A549 (cell line): ENCODE data around the gene RBMS3. TPM values are rescaled to one million over a fixed set of nuclear protein-coding genes. Genes with fewer than 3 reads are reported as not detected.
"Not testable (repeated sequence)": the region's sequence is repeated elsewhere in the genome, so short reads cannot be mapped to it uniquely, and the experiment has no call there.

ENCODE experiments used
- ATAC-seq, 2 experiments: fragments of 200-7000 bp in 1 of 2; fragments of >200 bp in 1 of 2; cut with Nextera tagmentation in 1 of 2; cut with Tn5 transposase in 1 of 2; 3 replicates each; pipeline versions ENCODE4 v1.8.0 to v1.9.1; 2018 to 2020; ENCODE audit warnings: mild to moderate bottlenecking in 1 of 2, moderate library complexity in 1 of 2
- CTCF ChIA-PET: fragments of 300-600 bp; sonication (Branson Sonifier 250); formaldehyde crosslinking; extraction: SDS; loops from one replicate; lab custom pipeline; 2021; ENCODE audit warnings: antibody characterized with exemption, inconsistent platforms; lab: Yijun Ruan, JAX
- POLR2A ChIA-PET: fragments of 350-600 bp; formaldehyde crosslinking; extraction: SDS; loops from one replicate; lab custom pipeline; 2021; ENCODE audit warnings: antibody characterized with exemption, inconsistent platforms; lab: Yijun Ruan, JAX
- DNase-seq, 2 experiments: peaks; one replicate each; pipeline versions ENCODE4 v3.0.0 to v3.0.0-alpha.2; 2011 to 2016; ENCODE audit warnings: low read depth in 1 of 2, low spot score in 1 of 2
- FAIRE-seq: peaks from 2 replicates; lab custom pipeline; 2011; peaks lifted over from hg19 to GRCh38; lab: Jason Lieb, UNC
- H3K27ac ChIP-seq, 2 experiments: fragments of >200 bp; sonication (Bioruptor Twin); formaldehyde crosslinking; 3 replicates each; pipeline ENCODE4 v1.5.1; 2016 to 2017
- H3K4me1 ChIP-seq: fragments of >200 bp; sonication (Bioruptor Twin); formaldehyde crosslinking; 3 replicates; pipeline ENCODE4 v1.6.1; 2016
- H3K4me2 ChIP-seq: fragments of >200 bp; sonication (Bioruptor Twin); formaldehyde crosslinking; 3 replicates; pipeline ENCODE4 v1.6.1; 2016
- H3K4me3 ChIP-seq: fragments of >200 bp; sonication (Bioruptor Twin); formaldehyde crosslinking; 3 replicates; pipeline ENCODE4 v1.5.1; 2016
- H3K9me3 ChIP-seq: fragments of >200 bp; sonication (Bioruptor Twin); formaldehyde crosslinking; 3 replicates; pipeline ENCODE4 v1.6.1; 2016
- CBX2 ChIP-seq: fragments of 200-600 bp; sonication (generic); IDR thresholded peaks from 2 replicates; pipeline ENCODE4 v1.6.1; 2016; ENCODE audit warnings: low read depth, mild to moderate bottlenecking, borderline replicate concordance
- CBX8 ChIP-seq: fragments of 200-600 bp; sonication (generic); IDR thresholded peaks from 2 replicates; pipeline ENCODE4 v1.6.1; 2016
- CEBPB ChIP-seq, 2 experiments: fragments of >200 bp in 1 of 2; sonication (Bioruptor Twin) in 1 of 2; formaldehyde crosslinking in 1 of 2; IDR thresholded peaks; 2 replicates each; pipeline ENCODE4 v1.6.1; 2012 to 2016
- EHF ChIP-seq: fragments of 250-450 bp; sonication (Bioruptor Pico); IDR thresholded peaks from 2 replicates; pipeline ENCODE4 v1.5.0; 2020; ENCODE audit warnings: mild to moderate bottlenecking
- FOSB ChIP-seq: fragments of 250-450 bp; sonication (Bioruptor Pico); IDR thresholded peaks from 2 replicates; pipeline ENCODE4 v1.5.0; 2020; ENCODE audit warnings: mild to moderate bottlenecking, moderate library complexity
- FOSL2 ChIP-seq, 2 experiments: fragments of 450-650 bp in 1 of 2; fragments of >200 bp in 1 of 2; sonication (Bioruptor Twin) in 1 of 2; formaldehyde crosslinking; IDR thresholded peaks; 2 replicates each; pipeline versions ENCODE4 v1.5.0 to v1.6.1; 2016 to 2020; ENCODE audit warnings: mild to moderate bottlenecking in 1 of 2, moderate library complexity in 1 of 2
- GATA3 ChIP-seq: IDR thresholded peaks from 2 replicates; pipeline ENCODE4 v1.6.1; 2012; ENCODE audit warnings: borderline replicate concordance
- HOXB13 ChIP-seq: fragments of 250-450 bp; sonication (Bioruptor Pico); IDR thresholded peaks from 2 replicates; pipeline ENCODE4 v1.5.0; 2020; ENCODE audit warnings: low read depth, mild to moderate bottlenecking, moderate library complexity
- KDM1A ChIP-seq: fragments of 200-600 bp; sonication (generic); IDR thresholded peaks from 2 replicates; pipeline ENCODE4 v1.6.1; 2016; ENCODE audit warnings: low read depth, mild to moderate bottlenecking
- KDM5A ChIP-seq: fragments of 200-600 bp; sonication (generic); IDR thresholded peaks from 2 replicates; pipeline ENCODE4 v1.6.1; 2016; ENCODE audit warnings: antibody characterized with exemption, mild to moderate bottlenecking
- MAZ ChIP-seq: fragments of 150-350 bp; IDR thresholded peaks from 2 replicates; pipeline ENCODE4 v1.6.1; 2014; ENCODE audit warnings: antibody characterized with exemption, low read depth, low read length, borderline replicate concordance
- MYC ChIP-seq: IDR thresholded peaks from 2 replicates; pipeline ENCODE4 v1.6.1; 2012; ENCODE audit warnings: mild to moderate bottlenecking, inconsistent platforms, low read length, improper control_type of control experiment, borderline replicate concordance
- PHF8 ChIP-seq: fragments of 200-600 bp; sonication (generic); IDR thresholded peaks from 2 replicates; pipeline ENCODE4 v1.6.1; 2016; ENCODE audit warnings: low read depth, mild to moderate bottlenecking, antibody characterized with exemption, moderate library complexity, borderline replicate concordance
- POLR2A ChIP-seq: IDR thresholded peaks from 2 replicates; pipeline ENCODE4 v1.6.1; 2012; ENCODE audit warnings: mild to moderate bottlenecking, low read length
- POLR2AphosphoS2 ChIP-seq: conservative IDR thresholded peaks from 2 replicates; pipeline ENCODE4 v1.6.1; 2012; ENCODE audit warnings: low read length, improper control_type of control experiment, inconsistent platforms
- RARB ChIP-seq: fragments of 250-450 bp; sonication (Bioruptor Pico); IDR thresholded peaks from 2 replicates; pipeline ENCODE4 v1.8.0; 2021; ENCODE audit warnings: mild to moderate bottlenecking, moderate library complexity
- RFX5 ChIP-seq: fragments of 450-650 bp; IDR thresholded peaks from 2 replicates; pipeline ENCODE4 v1.7.1; 2014; ENCODE audit warnings: antibody characterized with exemption, mild to moderate bottlenecking, moderate library complexity
- TFCP2L1 ChIP-seq: fragments of 250-450 bp; sonication (Bioruptor Pico); IDR thresholded peaks from 2 replicates; pipeline ENCODE4 v1.5.0; 2021; ENCODE audit warnings: mild to moderate bottlenecking
- WGBS: methylation state at CpG from one replicate; pipeline ENCODE4 v1.1.6; 2017; ENCODE audit errors: missing lambda C conversion rate; 5-methylcytosine and 5-hydroxymethylcytosine counted together
- polyA plus RNA-seq, 4 experiments: library from polyadenylated mRNA; depleted of rRNA in 3 of 4; stranded (reverse); fragments of >200 nt; fragmentation: RNase III in 1 of 4; extraction: RNeasy Plus Mini Kit Qiagen cat#74134 plus additional on column Dnase treatment in 1 of 4; gene quantifications; 2 replicates in 3 of 4; 3 replicates in 1 of 4; pipeline ENCODE4 v1.2.3, GENCODE V29; 2011 to 2017
- TF ChIP-seq, protein P1 (sequence below): fragments of >200 bp; sonication (Bioruptor Twin); formaldehyde crosslinking; IDR thresholded peaks from 3 replicates; pipeline ENCODE4 v1.5.1; 2016

Gene RBMS3
- polyA plus RNA-seq, 2 of the 4 experiments (the other 2 are of a cell fraction) = 0.92 to 4.1 TPM

DNA sequence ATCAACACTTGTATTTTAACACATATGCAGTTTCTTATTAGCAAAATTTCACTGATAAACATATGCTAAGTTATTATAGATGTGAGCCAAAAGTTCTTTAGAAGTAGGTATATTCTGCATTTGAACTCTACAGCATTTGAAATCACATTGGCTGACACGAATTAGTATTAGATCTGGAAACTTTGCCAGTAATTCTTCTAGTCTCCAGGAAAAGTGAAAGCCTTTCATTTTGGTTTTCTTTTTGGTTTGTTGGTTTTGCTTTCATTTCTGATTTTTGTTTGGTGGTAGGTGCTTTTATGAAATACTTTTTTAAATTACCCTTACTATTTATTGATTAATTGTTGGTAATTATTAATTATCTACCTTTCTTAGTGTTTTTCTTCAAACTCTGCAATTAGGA, 72.9 kb downstream of the RBMS3 start (continued):
- no peak for TF ChIP-seq CEBPB (IDR thresholded peaks at IDR 0.05)
- TF ChIP-seq, all 56 proteins: peak for 0

DNA sequence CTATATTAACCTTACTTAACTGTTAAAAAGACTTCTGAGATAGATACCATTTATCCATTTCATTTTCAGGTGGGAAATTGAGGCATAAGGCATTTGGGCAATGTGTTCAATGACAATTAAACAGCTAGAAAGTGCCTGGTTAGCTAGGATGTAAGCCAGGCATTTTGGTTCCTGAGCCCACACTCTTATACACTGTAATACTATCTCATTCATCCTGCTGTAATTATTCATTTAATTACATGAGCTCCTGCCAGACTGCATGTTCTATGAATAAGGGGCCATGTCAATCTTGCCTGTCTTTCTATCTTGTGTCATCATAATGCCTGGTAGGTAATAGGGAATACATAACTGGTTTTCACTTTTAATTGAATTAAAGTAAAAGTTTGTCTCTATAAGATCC, 74.0 kb downstream of the RBMS3 start:
- FAIRE-seq (no peak), ATAC-seq (no peak), DNase-seq (no peak)
- Histone ChIP-seq H3K4me3 (no peak overlapping the region), H3K27ac (no peak overlapping the region), H3K4me2 (no peak overlapping the region), H3K9me3 (no peaks in the 10 kb centered on the region), H3K4me1 (no peaks in the 10 kb centered on the region)
- POLR2A ChIA-PET = no interaction called here
- CTCF ChIA-PET = no interaction called here
- TF ChIP-seq POLR2AphosphoS2 = no peak
- no peak for TF ChIP-seq CBX2
- TF ChIP-seq KDM5A = no peak
- TF ChIP-seq RARB (CRISPR knock-in tag) = no peak
- no peak for TF ChIP-seq TFCP2L1 (CRISPR knock-in tag)
- TF ChIP-seq EHF (CRISPR knock-in tag) = no peak
- TF ChIP-seq CBX8 = no peak
- no peak for TF ChIP-seq PHF8
- no peak for TF ChIP-seq CEBPB (IDR thresholded peaks at IDR 0.05)
- TF ChIP-seq MAZ = no peak

DNA sequence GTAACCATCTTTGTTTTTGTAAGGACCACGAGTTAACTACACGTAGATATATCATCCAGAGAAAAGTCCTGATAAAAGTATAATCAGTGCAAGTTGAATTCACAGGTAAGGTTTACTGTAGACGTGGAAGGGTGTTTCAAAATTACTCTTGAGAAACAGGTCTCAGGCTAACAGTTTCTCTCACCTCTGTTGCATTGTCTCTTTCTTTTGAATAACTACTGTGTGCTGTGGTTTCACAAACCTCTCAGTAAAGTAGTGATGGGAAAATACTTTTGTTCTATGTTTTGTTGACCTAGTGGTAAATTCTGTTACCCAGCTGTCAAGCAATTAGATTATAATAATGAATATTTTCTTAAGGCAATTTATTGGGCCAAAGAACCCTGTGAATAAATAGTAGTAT, 75.2 kb downstream of the RBMS3 start:
- ChIA-PET CTCF (no interaction called here), POLR2A (no interaction called here)
- no peak for ATAC-seq
- no peak for DNase-seq
- Histone ChIP-seq H3K9me3 (no peaks in the 10 kb centered on the region), H3K27ac (no peak overlapping the region), H3K4me3 (no peak overlapping the region)
- TF ChIP-seq GATA3 = no peak
- TF ChIP-seq, all 56 proteins: peak for 0
- FAIRE-seq = no peak
- no peaks in the 10 kb centered on the region for H3K4me1 ChIP-seq
- 80% methylated on average over 3 of the region's 3 CpGs for WGBS
- no peak overlapping the region for H3K4me2 ChIP-seq

DNA sequence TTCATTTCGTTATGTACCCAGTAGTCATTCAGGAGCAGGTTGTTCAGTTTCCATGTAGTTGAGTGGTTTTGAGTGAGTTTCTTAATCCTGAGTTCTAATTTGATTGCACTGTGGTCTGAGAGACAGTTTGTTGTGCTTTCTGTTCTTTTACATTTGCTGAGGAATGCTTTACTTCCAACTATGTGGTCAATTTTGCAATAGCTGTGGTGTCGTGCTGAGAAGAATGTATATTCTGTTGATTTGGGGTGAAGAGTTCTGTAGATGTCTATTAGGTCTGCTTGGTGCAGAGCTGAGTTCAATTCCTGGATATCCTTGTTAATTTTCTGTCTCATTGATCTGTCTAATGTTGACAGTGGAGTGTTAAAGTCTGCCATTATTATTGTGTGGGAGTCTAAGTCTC, 79.4 kb downstream of the RBMS3 start:
- ATAC-seq, H3K4me1 ChIP-seq, H3K4me2 ChIP-seq, H3K4me3 ChIP-seq, DNase-seq, FAIRE-seq, H3K9me3 ChIP-seq, POLR2A ChIA-PET, CTCF ChIA-PET, H3K27ac ChIP-seq: not testable (repeated sequence)
- WGBS = 75% methylated on average over 2 of the region's 2 CpGs

DNA sequence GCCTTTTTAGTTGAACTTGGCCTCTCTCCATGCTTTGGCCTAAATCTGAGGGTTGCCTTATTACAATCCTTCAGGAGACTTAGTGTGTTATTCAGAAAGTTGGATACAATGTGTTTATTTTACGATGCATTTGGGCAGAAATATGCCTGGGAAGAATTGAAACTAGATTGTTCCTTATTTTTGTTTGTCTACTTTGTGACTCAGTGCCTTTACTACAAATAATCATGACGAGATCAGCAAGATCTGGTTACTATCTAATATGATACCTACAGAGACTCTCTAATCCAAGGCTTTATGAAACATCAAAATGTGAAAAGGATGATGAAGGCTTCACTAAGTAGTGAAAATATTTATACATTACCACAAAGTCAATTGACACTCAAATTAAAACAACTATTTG, 82.2 kb downstream of the RBMS3 start:
- TF ChIP-seq HOXB13 (CRISPR knock-in tag) (no peak), KDM1A (no peak), RFX5 (no peak), FOSB (CRISPR knock-in tag) (no peak), FOSL2 (IDR thresholded peaks at IDR 0.05) (no peak), FOSL2 (CRISPR knock-in tag; IDR thresholded peaks at IDR 0.05) (no peak), MAZ (no peak), POLR2A (no peak), MYC (no peak)
- TF ChIP-seq, protein P1, sequence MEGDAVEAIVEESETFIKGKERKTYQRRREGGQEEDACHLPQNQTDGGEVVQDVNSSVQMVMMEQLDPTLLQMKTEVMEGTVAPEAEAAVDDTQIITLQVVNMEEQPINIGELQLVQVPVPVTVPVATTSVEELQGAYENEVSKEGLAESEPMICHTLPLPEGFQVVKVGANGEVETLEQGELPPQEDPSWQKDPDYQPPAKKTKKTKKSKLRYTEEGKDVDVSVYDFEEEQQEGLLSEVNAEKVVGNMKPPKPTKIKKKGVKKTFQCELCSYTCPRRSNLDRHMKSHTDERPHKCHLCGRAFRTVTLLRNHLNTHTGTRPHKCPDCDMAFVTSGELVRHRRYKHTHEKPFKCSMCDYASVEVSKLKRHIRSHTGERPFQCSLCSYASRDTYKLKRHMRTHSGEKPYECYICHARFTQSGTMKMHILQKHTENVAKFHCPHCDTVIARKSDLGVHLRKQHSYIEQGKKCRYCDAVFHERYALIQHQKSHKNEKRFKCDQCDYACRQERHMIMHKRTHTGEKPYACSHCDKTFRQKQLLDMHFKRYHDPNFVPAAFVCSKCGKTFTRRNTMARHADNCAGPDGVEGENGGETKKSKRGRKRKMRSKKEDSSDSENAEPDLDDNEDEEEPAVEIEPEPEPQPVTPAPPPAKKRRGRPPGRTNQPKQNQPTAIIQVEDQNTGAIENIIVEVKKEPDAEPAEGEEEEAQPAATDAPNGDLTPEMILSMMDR = no peak
- TF ChIP-seq, all 56 proteins: peak for 0
- Histone ChIP-seq H3K4me3 (no peak overlapping the region), H3K4me2 (no peak overlapping the region), H3K9me3 (no peaks in the 10 kb centered on the region), H3K4me1 (no peaks in the 10 kb centered on the region), H3K27ac (no peak overlapping the region)
- ATAC-seq = no peak
- POLR2A ChIA-PET = no interaction called here
- no peak for DNase-seq
- FAIRE-seq = no peak
- 59% methylated on average over 2 of the region's 2 CpGs for WGBS
- CTCF ChIA-PET = no interaction called here
